Measurements from ENCODE around the gene PARP12.
"Not testable (repeated sequence)": the region's sequence is repeated elsewhere in the genome, so short reads cannot be mapped to it uniquely, and the experiment has no call there.

PARP12 gene

GRCh38 chr7:140062528-140063299 is at the start of gene PARP12:
TSS of gene PARP12 (minus strand) at chr7:140062951. CDS start at chr7:140062847, 104 bp downstream.
- FAIRE-seq (no peak), DNase-seq (ENCODE audit: low spot score) (peak; percentile 77)

GRCh38 chr7:140108777-140109176 is 46.0 kb upstream of the PARP12 start:
- not testable (repeated sequence) for DNase-seq (ENCODE audit: low spot score); FAIRE-seq

GRCh38 chr7:140096459-140096858 is 33.7 kb upstream of the PARP12 start:
- FAIRE-seq (no peak), DNase-seq (ENCODE audit: low spot score) (no peak)

- FAIRE-seq (no peak), DNase-seq (ENCODE audit: low spot score) (no peak)
Measured at GRCh38 chr7:140093375-140093774, 30.6 kb upstream of the PARP12 start.

GRCh38 chr7:140085447-140085846 is 22.7 kb upstream of the PARP12 start:
- DNase-seq (ENCODE audit: low spot score) (no peak), FAIRE-seq (no peak)

- FAIRE-seq: no peak
- no peak for DNase-seq (ENCODE audit: low spot score)
Measured at GRCh38 chr7:140084972-140085371, 22.2 kb upstream of the PARP12 start.

GRCh38 chr7:140084142-140084655 is 21.4 kb upstream of the PARP12 start:
- DNase-seq (ENCODE audit: low spot score) (no peak), FAIRE-seq (no peak)

GRCh38 chr7:140082770-140083169 is 20.0 kb upstream of the PARP12 start:
- FAIRE-seq (no peak), DNase-seq (ENCODE audit: low spot score) (no peak)

GRCh38 chr7:140081774-140082425 is 19.1 kb upstream of the PARP12 start:
- DNase-seq (ENCODE audit: low spot score) (no peak), FAIRE-seq (no peak)

GRCh38 chr7:140080919-140081318 is 18.2 kb upstream of the PARP12 start:
- no peak for FAIRE-seq
- no peak for DNase-seq (ENCODE audit: low spot score)

- FAIRE-seq (no peak), DNase-seq (ENCODE audit: low spot score) (peak; percentile 32)
Measured at GRCh38 chr7:140079121-140079536, 16.4 kb upstream of the PARP12 start.

GRCh38 chr7:140078392-140078791 is 15.6 kb upstream of the PARP12 start:
- DNase-seq (ENCODE audit: low spot score) (no peak), FAIRE-seq (no peak)

GRCh38 chr7:140074780-140075179 is 12.0 kb upstream of the PARP12 start:
- DNase-seq (ENCODE audit: low spot score) (no peak), FAIRE-seq (no peak)

GRCh38 chr7:140070546-140070945 is 7.8 kb upstream of the PARP12 start:
- no peak for DNase-seq (ENCODE audit: low spot score)
- no peak for FAIRE-seq

- no peak for FAIRE-seq
- DNase-seq (ENCODE audit: low spot score): no peak
Measured at GRCh38 chr7:140069298-140069949, 6.7 kb upstream of the PARP12 start.

GRCh38 chr7:140068033-140068432 is 5.3 kb upstream of the PARP12 start:
- FAIRE-seq: no peak
- DNase-seq (ENCODE audit: low spot score): no peak

GRCh38 chr7:140067052-140067451 is 4.3 kb upstream of the PARP12 start:
- no peak for FAIRE-seq
- no peak for DNase-seq (ENCODE audit: low spot score)

- FAIRE-seq (no peak), DNase-seq (ENCODE audit: low spot score) (no peak)
Measured at GRCh38 chr7:140062118-140062527, 628 bp downstream of the PARP12 start.

GRCh38 chr7:140061607-140061930 is 1.2 kb downstream of the PARP12 start:
- FAIRE-seq: no peak

GRCh38 chr7:140060788-140061606 is 1.8 kb downstream of the PARP12 start:
- no peak for FAIRE-seq
- no peak for DNase-seq (ENCODE audit: low spot score)

More at GRCh38 chr7:140061607-140061930, 1.2 kb downstream of the PARP12 start:
- DNase-seq (ENCODE audit: low spot score): no peak

GRCh38 chr7:140060243-140060630 is 2.5 kb downstream of the PARP12 start:
- FAIRE-seq (no peak), DNase-seq (ENCODE audit: low spot score) (no peak)
